Immature natural killer cell (primary cell): ENCODE measurements around the gene NFATC1. TPM values are rescaled to one million over a fixed set of nuclear protein-coding genes. Genes with fewer than 3 reads are reported as not detected.

ENCODE experiments used
- DNase-seq, 3 donors: peaks; one replicate each; pipeline ENCODE4 v3.0.0; 2022; ENCODE audit warnings: mixed read lengths in 1 of 3
- H3K27ac Mint-ChIP-seq, 6 donors: one replicate each; pipeline ENCODE4 v1.8.0; 2020; ENCODE audit warnings: mixed read lengths in 6 of 6, mild to moderate bottlenecking in 5 of 6, inconsistent platforms in 4 of 6, moderate library complexity in 3 of 6
- H3K27me3 Mint-ChIP-seq, 3 donors: one replicate each; pipeline ENCODE4 v1.8.0; 2020 to 2021; ENCODE audit warnings: low read depth in 3 of 3, mild to moderate bottlenecking in 3 of 3, mixed read lengths in 3 of 3, moderate library complexity in 3 of 3, inconsistent platforms in 1 of 3
- H3K36me3 Mint-ChIP-seq, 3 donors: one replicate each; pipeline ENCODE4 v1.8.0; 2020; ENCODE audit warnings: mixed read lengths in 3 of 3, inconsistent platforms in 2 of 3, mild to moderate bottlenecking in 2 of 3
- H3K4me1 Mint-ChIP-seq, 2 donors: one replicate each; pipeline ENCODE4 v1.8.0; 2020; ENCODE audit warnings: inconsistent platforms in 2 of 2, mild to moderate bottlenecking in 2 of 2, mixed read lengths in 2 of 2, moderate library complexity in 1 of 2
- H3K4me3 Mint-ChIP-seq, 5 donors: one replicate each; pipeline ENCODE4 v1.8.0; 2020; ENCODE audit warnings: mild to moderate bottlenecking in 5 of 5, mixed read lengths in 5 of 5, inconsistent platforms in 3 of 5, moderate library complexity in 3 of 5
- H3K9me3 Mint-ChIP-seq, 6 donors: one replicate each; pipeline ENCODE4 v1.8.0; 2020; ENCODE audit warnings: mild to moderate bottlenecking in 6 of 6, mixed read lengths in 6 of 6, inconsistent platforms in 4 of 6, moderate library complexity in 3 of 6
- polyA plus RNA-seq, 3 donors: library from polyadenylated mRNA; unstranded; fragments of 300-500 nt; fragmentation: Illumina TruSeq; gene quantifications; one replicate each; pipeline ENCODE4 v1.2.3, GENCODE V29; 2021

NFATC1 gene
- polyA plus RNA-seq, 3 donors from 2014 or later, result 3.1 to 17.6 (median 8.9) TPM

DNA sequence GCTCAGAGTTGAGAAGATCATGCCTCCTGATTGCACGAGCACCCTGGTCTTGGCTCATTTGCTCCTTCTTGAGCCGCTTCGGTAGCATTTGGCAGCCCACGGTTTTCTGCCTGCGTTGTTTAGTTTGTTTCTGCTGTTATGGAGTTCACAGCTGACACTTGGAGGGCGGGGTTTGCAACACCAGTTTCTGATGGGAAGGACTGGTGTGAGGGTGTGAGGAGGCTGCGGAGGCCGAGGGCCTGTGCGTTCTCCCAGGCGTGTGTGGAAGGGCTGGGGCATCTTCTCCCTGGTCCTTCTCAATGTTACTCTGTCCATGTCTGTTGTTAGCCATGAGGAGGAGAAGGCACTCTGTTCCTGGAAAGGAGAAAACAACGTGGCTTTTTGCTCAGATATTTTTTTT lies 22.9 kb downstream of the NFATC1 start:
- H3K4me1 Mint-ChIP-seq, result peaks cover 7 to 20% of the 10 kb centered on the region in 2 donors
- H3K9me3 Mint-ChIP-seq, result no peaks in the 10 kb centered on the region
- H3K27me3 Mint-ChIP-seq, result peaks cover 0 to 7% (median 2%) of the 10 kb centered on the region in 3 donors
- H3K4me3 Mint-ChIP-seq, result peak overlapping the region in 1 of 5 donors; percentile 10
- peaks cover 0 to 12% (median 1%) of the 10 kb centered on the region in 3 donors for H3K36me3 Mint-ChIP-seq
- no peak for DNase-seq
- H3K27ac Mint-ChIP-seq, result peak overlapping the region in 1 of 6 donors; percentile 35

DNA sequence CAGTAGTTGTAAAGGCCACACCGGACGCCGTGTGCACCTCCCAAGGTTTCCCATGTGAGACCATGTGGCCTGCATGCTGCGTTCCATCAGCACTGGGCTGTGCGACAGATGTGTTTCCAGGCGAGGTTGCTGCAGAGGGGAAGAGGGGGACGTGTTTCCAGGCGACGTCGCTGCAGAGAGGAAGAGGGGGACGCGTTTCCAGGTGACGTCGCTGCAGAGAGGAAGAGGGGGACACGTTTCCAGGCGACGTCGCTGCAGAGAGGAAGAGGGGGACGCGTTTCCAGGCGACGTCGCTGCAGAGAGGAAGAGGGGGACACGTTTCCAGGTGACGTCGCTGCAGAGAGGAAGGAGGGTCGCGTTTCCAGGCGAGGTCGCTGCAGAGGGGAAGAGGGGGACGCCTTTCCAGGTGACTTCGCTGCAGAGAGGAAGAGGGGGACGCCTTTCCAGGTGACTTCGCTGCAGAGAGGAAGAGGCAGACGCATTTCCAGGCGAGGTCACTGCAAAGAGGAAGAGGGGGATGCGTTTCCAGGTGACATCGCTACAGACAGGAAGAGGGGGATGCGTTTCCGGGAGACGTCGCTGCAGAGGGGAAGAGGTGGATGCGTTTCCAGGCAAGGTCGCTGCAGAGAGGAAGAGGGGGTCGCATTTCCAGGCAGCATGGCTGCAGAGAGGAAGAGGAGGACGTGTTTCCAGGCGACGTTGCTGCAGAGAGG lies 24.5 kb downstream of the NFATC1 start:
- DNase-seq, result no peak
- Mint-ChIP-seq H3K4me3 (no peak overlapping the region), H3K27me3 (peaks cover 0 to 8% (median 2%) of the 10 kb centered on the region in 3 donors), H3K9me3 (no peaks in the 10 kb centered on the region), H3K4me1 (peaks cover 17 to 26% of the 10 kb centered on the region in 2 donors), H3K36me3 (peaks cover 4 to 9% (median 4%) of the 10 kb centered on the region in 3 donors), H3K27ac (no peak overlapping the region)

DNA sequence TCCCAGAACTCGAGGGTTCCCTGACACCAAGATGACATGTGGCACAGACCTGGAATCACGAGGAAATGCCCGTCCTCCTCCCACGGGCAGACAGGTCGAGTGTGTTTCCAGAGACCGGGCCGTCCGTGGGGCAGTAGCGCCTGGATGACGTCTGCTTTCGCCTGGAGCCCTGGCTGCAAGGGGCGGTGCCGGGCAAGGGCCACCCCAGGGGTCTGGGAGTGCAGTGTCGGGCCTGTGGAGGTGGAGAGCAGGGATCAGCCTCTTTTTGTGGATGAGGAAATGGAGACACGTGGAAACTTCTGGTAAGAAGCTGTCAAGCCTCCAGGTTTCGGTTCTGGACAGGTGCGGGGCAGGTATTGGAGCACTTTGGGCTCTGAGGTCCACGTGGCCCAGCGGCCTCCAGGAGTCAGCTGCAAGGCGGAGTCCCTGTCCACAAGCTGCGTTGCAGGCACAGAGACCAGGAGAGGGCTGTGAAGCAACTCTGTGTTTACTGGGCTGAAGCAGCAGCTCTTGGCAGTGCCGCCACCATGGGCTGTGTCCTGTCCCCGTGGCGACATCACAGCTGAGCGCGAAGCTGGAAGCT lies 25.6 kb downstream of the NFATC1 start:
- no peak for DNase-seq
- peaks cover 2 to 9% (median 2%) of the 10 kb centered on the region in 3 donors for H3K27me3 Mint-ChIP-seq
- H3K9me3 Mint-ChIP-seq, result no peaks in the 10 kb centered on the region
- H3K4me1 Mint-ChIP-seq, result peaks cover 20 to 24% of the 10 kb centered on the region in 2 donors
- H3K36me3 Mint-ChIP-seq, result peaks cover 4 to 13% (median 4%) of the 10 kb centered on the region in 3 donors
- H3K27ac Mint-ChIP-seq, result no peak overlapping the region
- H3K4me3 Mint-ChIP-seq, result no peak overlapping the region

DNA sequence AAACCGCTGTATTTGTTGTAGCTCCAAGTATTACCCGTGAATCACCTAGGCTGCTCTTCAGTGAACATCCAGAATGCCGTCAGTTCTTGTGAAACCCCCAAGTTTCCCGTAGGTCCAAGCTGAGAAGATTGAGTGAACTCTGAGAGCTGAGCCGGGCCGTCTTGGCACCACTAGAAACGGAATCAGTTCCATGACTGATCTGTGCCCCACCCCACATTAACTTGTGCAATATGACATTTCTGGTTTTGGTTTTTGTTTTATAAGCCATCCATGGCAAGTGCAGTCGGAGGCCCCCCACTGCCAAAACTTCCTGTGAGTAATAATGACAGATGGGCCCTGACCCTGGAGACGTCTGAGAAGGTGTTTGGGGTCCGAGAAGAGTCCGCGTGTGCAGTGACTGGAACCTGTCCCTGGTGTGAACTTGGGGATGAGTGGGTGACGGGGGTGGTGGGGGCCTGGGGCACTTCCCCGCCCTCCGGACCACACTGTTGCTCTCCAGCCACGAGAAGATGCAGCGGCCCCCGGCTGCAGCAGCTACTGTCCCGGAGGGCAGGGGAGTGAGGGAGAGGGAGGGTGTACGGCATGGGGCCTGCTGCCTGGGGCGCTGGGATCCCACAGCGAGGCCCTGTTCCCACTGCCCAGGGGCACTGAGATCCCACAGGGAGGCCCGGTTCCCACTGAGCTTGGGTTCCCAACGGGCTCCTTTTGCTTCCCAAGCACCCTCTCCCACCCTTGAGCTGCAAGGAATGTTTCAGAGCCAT lies 26.5 kb downstream of the NFATC1 start:
- Mint-ChIP-seq H3K27me3 (peaks cover 0 to 7% (median 2%) of the 10 kb centered on the region in 3 donors), H3K4me1 (peaks cover 20 to 24% of the 10 kb centered on the region in 2 donors), H3K27ac (no peak overlapping the region), H3K4me3 (no peak overlapping the region), H3K9me3 (no peaks in the 10 kb centered on the region), H3K36me3 (peaks cover 4 to 13% (median 4%) of the 10 kb centered on the region in 3 donors)
- DNase-seq, result no peak

DNA sequence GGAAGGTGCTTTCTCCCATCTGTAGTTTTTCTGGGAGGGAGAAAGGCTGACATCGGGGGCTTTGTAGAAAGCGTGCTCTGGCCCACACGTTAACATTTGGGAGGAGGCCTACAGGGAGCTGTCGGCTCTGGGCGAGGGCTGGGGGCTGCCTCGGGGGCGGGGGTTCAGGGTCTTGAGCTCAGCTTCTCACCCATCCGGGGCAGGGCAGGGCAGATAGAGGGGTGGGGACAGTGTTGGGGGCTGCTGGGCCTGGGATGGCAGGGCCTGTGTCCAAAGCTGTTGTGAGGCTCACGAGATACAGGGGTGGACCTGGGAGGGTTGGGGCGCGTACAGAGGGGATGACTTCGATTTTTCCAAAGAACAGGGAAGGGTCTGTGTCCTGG lies 27.0 kb downstream of the NFATC1 start:
- no peak for DNase-seq
- peaks cover 0 to 7% (median 2%) of the 10 kb centered on the region in 3 donors for H3K27me3 Mint-ChIP-seq
- no peaks in the 10 kb centered on the region for H3K9me3 Mint-ChIP-seq
- H3K4me3 Mint-ChIP-seq, result no peak overlapping the region
- H3K27ac Mint-ChIP-seq, result no peak overlapping the region
- peaks cover 21 to 24% of the 10 kb centered on the region in 2 donors for H3K4me1 Mint-ChIP-seq
- peaks cover 4 to 13% (median 4%) of the 10 kb centered on the region in 3 donors for H3K36me3 Mint-ChIP-seq

DNA sequence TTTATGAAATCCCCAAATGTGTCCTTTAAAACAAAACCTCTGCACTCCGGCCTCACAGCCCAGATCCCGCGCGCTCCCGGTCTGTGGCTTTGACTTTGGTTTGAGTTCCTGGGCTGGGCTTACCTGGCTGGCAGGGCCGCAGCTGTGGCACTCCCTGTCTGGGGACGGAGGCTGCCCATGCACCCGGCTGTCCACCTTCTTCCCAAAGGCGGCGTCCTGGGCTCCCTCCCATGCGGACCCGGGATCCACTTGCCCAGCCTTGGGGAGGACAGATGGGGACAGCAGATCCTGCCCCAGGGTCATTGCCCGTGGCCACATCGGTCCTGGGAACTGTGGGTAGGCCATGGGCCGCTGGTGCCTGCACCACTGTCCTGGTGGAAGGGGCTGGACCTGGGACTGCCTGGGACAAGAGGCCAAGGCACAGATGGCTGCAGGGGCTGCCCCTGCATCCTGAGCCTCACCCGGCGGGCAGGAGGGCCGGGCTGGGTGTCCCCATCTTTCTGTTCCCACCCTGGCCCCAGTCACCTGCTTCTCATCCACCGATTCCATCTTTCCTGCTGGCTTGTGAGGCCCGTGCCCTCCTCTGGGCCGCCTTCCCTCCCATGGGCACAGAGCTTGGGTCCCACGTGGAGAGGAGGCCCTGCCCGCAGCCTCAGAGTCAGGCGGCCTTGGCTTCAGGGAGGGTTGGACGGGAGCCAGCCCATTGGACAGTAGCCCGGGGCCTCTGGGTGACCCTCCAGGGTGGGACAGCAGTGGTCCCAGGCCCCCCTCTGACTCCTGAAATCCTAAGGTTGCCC lies 27.7 kb downstream of the NFATC1 start:
- Mint-ChIP-seq H3K27me3 (peaks cover 0 to 7% (median 2%) of the 10 kb centered on the region in 3 donors), H3K4me3 (no peak overlapping the region), H3K9me3 (no peaks in the 10 kb centered on the region), H3K4me1 (peaks cover 24 to 25% of the 10 kb centered on the region in 2 donors), H3K27ac (no peak overlapping the region), H3K36me3 (peaks cover 4 to 13% (median 4%) of the 10 kb centered on the region in 3 donors)
- DNase-seq, result no peak

DNA sequence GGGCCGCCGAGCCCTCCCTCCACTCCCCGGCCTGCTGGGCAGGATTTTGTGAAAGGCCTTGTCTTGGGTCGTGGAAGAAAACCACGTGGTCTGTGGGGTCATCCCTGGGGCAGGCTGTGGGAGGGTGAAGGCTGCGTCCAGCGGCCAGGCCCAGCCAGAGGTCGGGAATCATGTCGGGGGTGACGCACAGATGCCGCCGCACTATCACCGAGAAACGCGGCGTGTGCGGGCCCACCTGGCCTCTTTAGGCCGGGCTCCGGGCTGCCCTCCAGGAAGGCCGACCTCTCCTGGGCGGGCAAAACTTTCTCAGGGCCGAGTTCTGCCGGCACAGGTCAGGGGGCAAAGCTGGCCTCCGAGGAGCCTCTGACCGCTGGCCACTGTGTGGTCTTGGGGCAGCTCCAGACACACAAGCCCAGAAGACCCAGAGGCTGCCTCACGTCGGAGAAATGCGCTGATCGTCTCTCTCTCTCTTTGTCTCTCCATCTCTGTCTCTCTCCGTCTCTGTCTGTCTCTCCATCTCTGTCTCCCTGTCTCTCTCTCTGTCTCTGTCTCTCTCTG lies 28.4 kb downstream of the NFATC1 start:
- Mint-ChIP-seq H3K4me1 (peaks cover 23 to 24% of the 10 kb centered on the region in 2 donors), H3K27ac (peak overlapping the region in 4 of 6 donors; percentile 40 to 80 (median 62)), H3K4me3 (no peak overlapping the region), H3K36me3 (peaks cover 4 to 13% (median 4%) of the 10 kb centered on the region in 3 donors), H3K9me3 (no peaks in the 10 kb centered on the region), H3K27me3 (peaks cover 0 to 7% (median 2%) of the 10 kb centered on the region in 3 donors)
- no peak for DNase-seq

DNA sequence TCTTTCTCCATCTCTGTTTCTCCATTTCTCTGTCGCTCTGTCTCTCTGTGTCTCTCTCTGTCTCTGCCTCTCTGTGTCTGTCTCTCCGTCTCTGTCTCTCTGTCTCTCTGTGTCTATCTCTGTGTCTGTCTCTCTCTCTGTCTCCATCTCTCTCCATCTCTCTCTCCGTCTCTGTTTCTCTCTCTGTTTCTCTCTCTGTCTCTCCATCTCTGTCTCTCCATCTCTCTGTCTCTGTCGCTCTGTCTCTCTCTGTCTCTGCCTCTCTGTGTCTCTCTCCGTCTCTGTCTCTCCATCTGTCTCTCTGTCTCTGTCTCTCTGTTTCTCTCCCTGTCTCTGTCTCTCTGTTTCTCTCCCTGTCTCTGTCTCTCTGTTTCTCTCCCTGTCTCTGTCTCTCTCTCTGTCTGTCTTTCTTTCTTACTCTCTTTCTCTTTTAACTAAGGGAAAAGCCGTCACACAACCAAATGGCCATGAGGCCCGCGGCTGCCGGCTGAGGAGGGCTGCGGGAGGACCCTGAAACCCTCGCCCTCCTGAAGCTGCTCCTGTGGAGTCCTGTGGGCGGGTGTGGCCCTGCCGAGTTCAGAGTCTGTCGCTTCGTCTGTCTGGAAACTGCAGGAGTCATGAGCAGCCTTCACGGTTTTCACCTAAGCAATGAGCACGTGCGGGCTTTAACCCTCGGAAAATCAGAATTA lies 29.3 kb downstream of the NFATC1 start:
- peaks cover 0 to 5% (median 2%) of the 10 kb centered on the region in 3 donors for H3K27me3 Mint-ChIP-seq
- H3K27ac Mint-ChIP-seq, result peak overlapping the region in 4 of 6 donors; percentile 2 to 80 (median 68)
- DNase-seq, result no peak
- H3K36me3 Mint-ChIP-seq, result peaks cover 4 to 15% (median 4%) of the 10 kb centered on the region in 3 donors
- H3K4me1 Mint-ChIP-seq, result peaks cover 28 to 29% of the 10 kb centered on the region in 2 donors
- H3K4me3 Mint-ChIP-seq, result no peak overlapping the region
- H3K9me3 Mint-ChIP-seq, result no peaks in the 10 kb centered on the region

DNA sequence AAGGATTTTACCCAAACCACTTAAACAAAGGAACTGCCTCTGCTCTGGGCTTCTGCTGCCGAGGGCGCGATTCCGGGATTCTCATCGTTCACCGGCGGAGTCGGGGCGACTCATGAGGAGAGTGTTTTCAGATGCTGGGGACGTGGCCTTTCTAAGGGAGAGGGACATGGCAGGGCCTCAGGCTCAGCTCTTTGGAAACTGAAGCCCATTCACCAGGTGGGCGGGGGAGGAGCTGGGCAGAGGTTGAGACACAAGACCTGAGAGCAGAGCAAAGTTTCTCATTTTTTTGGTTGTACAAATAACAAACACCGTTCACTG lies 29.8 kb downstream of the NFATC1 start:
- Mint-ChIP-seq H3K27me3 (peaks cover 0 to 3% (median 2%) of the 10 kb centered on the region in 3 donors), H3K36me3 (peaks cover under 1 to 15% (median 4%) of the 10 kb centered on the region in 3 donors), H3K4me3 (no peak overlapping the region), H3K9me3 (no peaks in the 10 kb centered on the region), H3K27ac (peak overlapping the region in 2 of 6 donors; percentile 66 to 71), H3K4me1 (peaks cover 25 to 29% of the 10 kb centered on the region in 2 donors)
- no peak for DNase-seq

DNA sequence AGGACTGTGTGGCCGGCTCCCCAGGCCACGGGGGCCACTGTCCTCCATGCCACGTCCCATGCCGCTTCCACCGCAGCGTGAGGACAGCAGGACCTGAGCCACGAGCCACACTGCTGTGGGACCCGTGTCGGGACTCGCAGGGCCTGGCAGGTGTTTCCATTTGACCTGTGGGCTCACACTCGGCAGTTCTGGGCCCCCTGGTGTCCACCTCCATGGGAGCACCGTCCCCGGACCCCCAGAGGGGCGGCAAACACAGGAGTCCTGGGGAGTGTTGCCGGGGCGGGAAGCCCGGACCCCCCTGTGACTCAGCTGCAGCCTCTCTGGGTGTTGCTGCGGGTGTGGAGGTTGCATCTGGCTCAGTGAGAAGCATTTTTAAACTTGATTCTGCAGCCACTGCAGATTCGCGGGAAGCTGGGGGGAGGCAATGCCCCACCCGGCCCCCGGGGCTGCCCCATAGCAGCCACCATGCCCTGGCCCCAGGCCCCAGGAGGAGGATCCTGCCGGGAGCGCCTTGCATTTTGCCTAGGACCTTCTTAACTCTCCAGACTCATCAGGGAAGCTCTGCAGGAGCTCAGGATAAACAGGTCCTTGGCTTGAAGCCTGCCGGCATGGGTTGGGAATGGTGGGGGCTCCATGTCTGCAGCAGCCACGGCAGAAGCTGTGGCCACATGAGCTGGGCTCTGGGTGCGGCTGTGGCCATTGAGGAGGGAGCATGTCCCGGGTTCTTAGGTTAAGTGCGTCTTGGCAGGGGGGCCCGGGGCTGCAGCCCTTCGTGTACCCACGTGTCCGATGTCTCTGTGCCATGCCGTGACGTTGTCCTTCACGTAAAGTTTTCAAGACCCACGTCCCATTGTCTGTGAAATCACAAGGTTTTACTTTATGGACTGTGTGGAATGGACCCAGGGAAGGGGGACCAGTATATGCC lies 30.9 kb downstream of the NFATC1 start:
- Mint-ChIP-seq H3K4me3 (no peak overlapping the region), H3K27ac (no peak overlapping the region), H3K4me1 (peaks cover 24 to 29% of the 10 kb centered on the region in 2 donors), H3K36me3 (peaks cover 0 to 15% (median 4%) of the 10 kb centered on the region in 3 donors), H3K9me3 (no peaks in the 10 kb centered on the region), H3K27me3 (peaks cover 0 to 2% (median 2%) of the 10 kb centered on the region in 3 donors)
- no peak for DNase-seq

DNA sequence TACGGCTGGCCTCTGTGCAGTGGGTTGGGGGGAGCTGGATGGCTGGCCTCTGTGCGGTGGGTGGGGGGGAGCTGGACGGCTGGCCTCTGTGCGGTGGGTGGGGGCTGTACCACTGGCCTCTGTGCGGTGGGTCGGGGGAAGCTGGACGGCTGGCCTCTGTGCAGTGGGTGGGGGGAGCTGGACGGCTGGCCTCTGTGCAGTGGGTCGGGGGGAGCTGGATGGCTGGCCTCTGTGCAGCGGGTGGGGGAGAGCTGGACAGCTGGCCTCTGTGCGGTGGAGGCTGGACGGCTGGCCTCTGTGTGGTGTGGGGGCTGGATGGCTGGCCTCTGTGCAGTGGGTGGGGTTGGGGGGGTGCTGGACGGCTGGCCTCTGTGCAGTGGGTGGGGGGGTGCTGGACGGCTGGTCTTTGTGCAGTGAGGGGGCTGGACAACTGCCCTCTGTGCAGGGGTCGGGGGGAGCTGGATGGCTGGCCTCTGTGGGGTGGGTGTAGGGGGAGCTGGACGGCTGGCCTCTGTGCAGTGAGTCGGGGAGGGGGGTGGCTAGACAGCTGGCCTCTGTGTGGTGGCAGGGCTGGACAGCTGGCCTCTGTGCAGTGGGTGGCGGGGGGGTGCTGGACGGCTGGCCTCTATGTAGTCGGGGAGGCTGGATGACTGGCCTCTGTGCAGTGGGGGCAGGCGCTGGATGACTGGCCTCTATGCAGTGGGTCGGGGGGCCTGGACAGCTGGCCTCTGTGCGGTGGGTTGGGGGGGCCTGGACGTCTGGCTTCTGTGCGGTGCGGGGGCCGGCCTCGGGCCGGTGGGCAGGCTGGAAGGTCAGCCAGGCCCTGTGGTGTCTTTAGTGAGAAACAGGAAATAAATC lies 31.9 kb downstream of the NFATC1 start:
- Mint-ChIP-seq H3K36me3 (peaks cover 0 to 15% (median 4%) of the 10 kb centered on the region in 3 donors), H3K9me3 (no peaks in the 10 kb centered on the region), H3K27me3 (peaks cover 0 to 2% (median 2%) of the 10 kb centered on the region in 3 donors), H3K4me1 (peaks cover 24 to 29% of the 10 kb centered on the region in 2 donors), H3K4me3 (peak overlapping the region in 1 of 5 donors; percentile 42), H3K27ac (peak overlapping the region in 3 of 6 donors; percentile 53 to 67 (median 64))
- no peak for DNase-seq
